MM.1S (cell line): ENCODE data around the gene ATP1A4.
"Not testable (repeated sequence)": the region's sequence is repeated elsewhere in the genome, so short reads cannot be mapped to it uniquely, and the experiment has no call there.

Experiments used
- DNase-seq: peaks from one replicate; pipeline ENCODE4 v3.0.0-alpha.2; 2015
- H2AFZ ChIP-seq: fragments of 300-600 bp; sonication (generic); 2 replicates; pipeline ENCODE4 v1.6.0; 2016; ENCODE audit warnings: antibody characterized with exemption, low read length
- H3F3A ChIP-seq: fragments of 300-600 bp; sonication (generic); 2 replicates; pipeline ENCODE4 v1.6.1; 2016; ENCODE audit warnings: mild to moderate bottlenecking, antibody characterized with exemption, low read length, moderate library complexity, mixed read lengths; ENCODE audit not compliant: insufficient read depth
- H3K27ac ChIP-seq: fragments of 300-600 bp; sonication (generic); 2 replicates; pipeline ENCODE4 v1.5.1; 2016; ENCODE audit warnings: mild to moderate bottlenecking, low read length
- H3K27me3 ChIP-seq: fragments of 300-600 bp; sonication (generic); replicated peaks from 2 replicates; pipeline ENCODE4 v1.6.0; 2016; ENCODE audit warnings: low read length; ENCODE audit not compliant: insufficient read depth
- H3K36me3 ChIP-seq: fragments of 300-600 bp; sonication (generic); replicated peaks from 2 replicates; pipeline ENCODE4 v1.6.1; 2016; ENCODE audit warnings: mild to moderate bottlenecking, low read length, mixed read lengths; ENCODE audit not compliant: insufficient read depth
- H3K4me1 ChIP-seq: fragments of 300-600 bp; sonication (generic); 2 replicates; pipeline ENCODE4 v1.6.1; 2016; ENCODE audit warnings: low read length, mixed read lengths
- H3K4me2 ChIP-seq: fragments of 300-600 bp; sonication (generic); 2 replicates; pipeline ENCODE4 v1.6.0; 2016; ENCODE audit warnings: low read depth, low read length
- H3K4me3 ChIP-seq: fragments of 300-600 bp; sonication (generic); 2 replicates; pipeline ENCODE4 v1.5.1; 2016; ENCODE audit warnings: low read length, mixed read lengths
- H3K79me2 ChIP-seq: fragments of 300-600 bp; sonication (generic); 2 replicates; pipeline ENCODE4 v1.6.1; 2016; ENCODE audit warnings: mixed run types, low read length, mixed read lengths
- H3K9ac ChIP-seq: fragments of 300-600 bp; sonication (generic); 2 replicates; pipeline ENCODE4 v1.6.1; 2016; ENCODE audit warnings: low read length, mixed read lengths
- H3K9me2 ChIP-seq: fragments of 300-600 bp; sonication (generic); replicated peaks from 2 replicates; pipeline ENCODE4 v1.6.1; 2016; ENCODE audit warnings: mild to moderate bottlenecking, low read length, mixed read lengths; ENCODE audit not compliant: insufficient read depth
- H3K9me3 ChIP-seq: fragments of 300-600 bp; sonication (generic); replicated peaks from 2 replicates; pipeline ENCODE4 v1.6.1; 2016; ENCODE audit warnings: mild to moderate bottlenecking, low read length, mixed read lengths; ENCODE audit not compliant: insufficient read depth
- H4K20me1 ChIP-seq: fragments of 300-600 bp; sonication (generic); 2 replicates; pipeline ENCODE4 v1.6.1; 2016; ENCODE audit warnings: mild to moderate bottlenecking, low read length, moderate library complexity, mixed read lengths; ENCODE audit not compliant: insufficient read depth
- EZH2 ChIP-seq: fragments of 300-600 bp; sonication (generic); optimal IDR thresholded peaks from 2 replicates; pipeline ENCODE3; 2017; ENCODE audit warnings: low read depth, mild to moderate bottlenecking, antibody characterized with exemption, low read length, mixed read lengths
- EZH2phosphoT487 ChIP-seq: fragments of 300-600 bp; sonication (generic); IDR thresholded peaks from 2 replicates; pipeline ENCODE4 v1.6.1; 2018; ENCODE audit warnings: antibody characterized with exemption, low read length
- TF ChIP-seq, protein P1 (sequence below): fragments of 300-600 bp; sonication (generic); IDR thresholded peaks from 2 replicates; pipeline ENCODE4 v1.5.1; 2016; ENCODE audit warnings: antibody characterized with exemption, low read length, mixed read lengths

Gene ATP1A4

GRCh38 chr1:160109686-160110085 lies 41.7 kb upstream of the ATP1A4 start:
- no peak overlapping the region for H3K4me2 ChIP-seq
- peak overlapping the region; percentile 41; the same call in 1 of the 2 replicates for H2AFZ ChIP-seq

GRCh38 chr1:160111462-160111861 lies 39.9 kb upstream of the ATP1A4 start:
- not testable (repeated sequence) for H4K20me1 ChIP-seq, H3K79me2 ChIP-seq, H2AFZ ChIP-seq, H3K4me2 ChIP-seq, H3F3A ChIP-seq, H3K27me3 ChIP-seq, DNase-seq, H3K9me3 ChIP-seq, H3K4me1 ChIP-seq, H3K27ac ChIP-seq, H3K9ac ChIP-seq, H3K36me3 ChIP-seq, H3K9me2 ChIP-seq, H3K4me3 ChIP-seq

More at GRCh38 chr1:160109686-160110085, 41.7 kb upstream of the ATP1A4 start:
- H3K9me3 ChIP-seq: no peaks in the 10 kb centered on the region
- no peaks in the 10 kb centered on the region for H4K20me1 ChIP-seq
- no peaks in the 10 kb centered on the region for H3K4me1 ChIP-seq
- no peaks in the 10 kb centered on the region for H3K36me3 ChIP-seq
- no peak overlapping the region for H3K9ac ChIP-seq
- H3K27ac ChIP-seq: no peak overlapping the region
- H3F3A ChIP-seq: no peaks in the 10 kb centered on the region
- H3K4me3 ChIP-seq: no peak overlapping the region
- TF ChIP-seq EZH2: no peak
- TF ChIP-seq EZH2phosphoT487: no peak
- TF ChIP-seq, protein P1, sequence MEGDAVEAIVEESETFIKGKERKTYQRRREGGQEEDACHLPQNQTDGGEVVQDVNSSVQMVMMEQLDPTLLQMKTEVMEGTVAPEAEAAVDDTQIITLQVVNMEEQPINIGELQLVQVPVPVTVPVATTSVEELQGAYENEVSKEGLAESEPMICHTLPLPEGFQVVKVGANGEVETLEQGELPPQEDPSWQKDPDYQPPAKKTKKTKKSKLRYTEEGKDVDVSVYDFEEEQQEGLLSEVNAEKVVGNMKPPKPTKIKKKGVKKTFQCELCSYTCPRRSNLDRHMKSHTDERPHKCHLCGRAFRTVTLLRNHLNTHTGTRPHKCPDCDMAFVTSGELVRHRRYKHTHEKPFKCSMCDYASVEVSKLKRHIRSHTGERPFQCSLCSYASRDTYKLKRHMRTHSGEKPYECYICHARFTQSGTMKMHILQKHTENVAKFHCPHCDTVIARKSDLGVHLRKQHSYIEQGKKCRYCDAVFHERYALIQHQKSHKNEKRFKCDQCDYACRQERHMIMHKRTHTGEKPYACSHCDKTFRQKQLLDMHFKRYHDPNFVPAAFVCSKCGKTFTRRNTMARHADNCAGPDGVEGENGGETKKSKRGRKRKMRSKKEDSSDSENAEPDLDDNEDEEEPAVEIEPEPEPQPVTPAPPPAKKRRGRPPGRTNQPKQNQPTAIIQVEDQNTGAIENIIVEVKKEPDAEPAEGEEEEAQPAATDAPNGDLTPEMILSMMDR: no peak
- H3K79me2 ChIP-seq: no peaks in the 10 kb centered on the region
- no peak for DNase-seq
- H3K27me3 ChIP-seq: no peaks in the 10 kb centered on the region
- no peaks in the 10 kb centered on the region for H3K9me2 ChIP-seq

GRCh38 chr1:160112357-160112756 lies 39.0 kb upstream of the ATP1A4 start:
- Histone ChIP-seq H3K4me3 (no peak overlapping the region), H3K9ac (no peak overlapping the region), H4K20me1 (no peaks in the 10 kb centered on the region), H3K4me2 (no peak overlapping the region), H3K79me2 (no peaks in the 10 kb centered on the region), H3K9me2 (no peaks in the 10 kb centered on the region), H2AFZ (no peak overlapping the region), H3K27ac (no peak overlapping the region), H3K9me3 (no peaks in the 10 kb centered on the region), H3F3A (no peaks in the 10 kb centered on the region), H3K4me1 (no peaks in the 10 kb centered on the region), H3K27me3 (0 out of 2 replicates have a peak, but pooled peaks cover 2% of the 10 kb centered on the region), H3K36me3 (no peaks in the 10 kb centered on the region)
- DNase-seq: no peak
- no peak for TF ChIP-seq EZH2phosphoT487
- TF ChIP-seq EZH2: no peak
- TF ChIP-seq, protein P1: no peak

DNA sequence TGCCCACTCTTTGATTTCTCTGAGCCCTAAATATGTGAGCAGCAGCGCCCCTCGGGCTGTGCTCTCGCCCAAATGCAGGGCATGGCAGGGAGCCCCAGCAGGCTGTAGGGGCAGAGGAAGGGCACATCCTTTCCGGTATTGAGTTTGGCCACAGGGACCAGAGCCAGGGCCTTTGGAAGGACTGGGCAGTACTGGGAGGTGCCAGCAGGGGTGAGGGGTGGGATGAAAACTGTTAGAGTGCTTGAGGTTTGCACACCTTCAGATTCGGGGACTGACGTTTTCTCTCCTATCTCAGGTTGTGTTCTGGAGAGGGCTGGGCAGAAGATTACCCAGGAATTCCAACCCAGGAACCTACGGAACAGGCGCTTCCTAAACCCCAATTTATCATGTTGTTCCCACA lies 38.0 kb upstream of the ATP1A4 start:
- H3K36me3 ChIP-seq: no peaks in the 10 kb centered on the region
- peaks cover 7% of the 10 kb centered on the region; the same call in 1 of the 2 replicates for H3K27me3 ChIP-seq
- no peaks in the 10 kb centered on the region for H3K9me3 ChIP-seq
- H3K4me1 ChIP-seq: no peaks in the 10 kb centered on the region
- no peak for DNase-seq
- no peaks in the 10 kb centered on the region for H3K79me2 ChIP-seq
- no peak overlapping the region for H3K9ac ChIP-seq
- no peaks in the 10 kb centered on the region for H3K9me2 ChIP-seq
- H3F3A ChIP-seq: no peaks in the 10 kb centered on the region
- TF ChIP-seq EZH2: no peak
- H3K4me2 ChIP-seq: no peak overlapping the region
- H4K20me1 ChIP-seq: no peaks in the 10 kb centered on the region
- no peak overlapping the region for H2AFZ ChIP-seq
- no peak overlapping the region for H3K27ac ChIP-seq
- H3K4me3 ChIP-seq: no peak overlapping the region
